K562 (cell line): ENCODE measurements around the gene STAB1. TPM values are rescaled to one million over a fixed set of nuclear protein-coding genes. Genes with fewer than 3 reads are reported as not detected.

Experiments
- ADNP ChIP-seq: fragments of 200-800 bp; sonication (Bioruptor generic); IDR thresholded peaks from 2 replicates; pipeline ENCODE4 v1.6.1; 2016; ENCODE audit warnings: missing genetic modification characterization, missing compliant biosample characterization
- CBX8 ChIP-seq: fragments of 200-600 bp; sonication (generic); IDR thresholded peaks from 2 replicates; pipeline ENCODE4 v1.6.1; 2012; ENCODE audit warnings: borderline replicate concordance, mixed run types, low read depth, mild to moderate bottlenecking, moderate library complexity, mixed read lengths, low read length, control low read depth, inconsistent platforms; ENCODE audit not compliant: poor library complexity, severe bottlenecking; ENCODE audit errors: extremely low read depth
- CTBP1 ChIP-seq: fragments of 450-650 bp; IDR thresholded peaks from 2 replicates; pipeline ENCODE4 v1.6.1; 2016; ENCODE audit warnings: borderline replicate concordance
- DNMT1 ChIP-seq: fragments of 450-650 bp; IDR thresholded peaks from 2 replicates; pipeline ENCODE4 v1.6.1; 2016; ENCODE audit warnings: antibody characterized with exemption, mild to moderate bottlenecking
- E2F6 ChIP-seq, 2 experiments: IDR thresholded peaks; 2 replicates each; pipeline ENCODE4 v1.6.1; 2011; ENCODE audit warnings: borderline replicate concordance in 1 of 2, control low read depth in 1 of 2, low read depth in 1 of 2, low read length in 1 of 2, mild to moderate bottlenecking in 1 of 2, mixed read lengths in 1 of 2, moderate library complexity in 1 of 2; ENCODE audit not compliant: insufficient read depth in 1 of 2, insufficient read length in 1 of 2, poor library complexity in 1 of 2, severe bottlenecking in 1 of 2; ENCODE audit errors: extremely low read depth in 1 of 2
- EHMT2 ChIP-seq: fragments of 450-650 bp; IDR thresholded peaks from 2 replicates; pipeline ENCODE4 v1.6.1; 2018; ENCODE audit warnings: antibody characterized with exemption
- ESRRB ChIP-seq: fragments of 250-450 bp; sonication (Bioruptor Pico); IDR thresholded peaks from 2 replicates; pipeline ENCODE4 v1.5.0; 2020; ENCODE audit warnings: mild to moderate bottlenecking, moderate library complexity, borderline replicate concordance
- GABPB2 ChIP-seq: fragments of 250-450 bp; sonication (Bioruptor Pico); conservative IDR thresholded peaks from 2 replicates; pipeline ENCODE4 v1.5.1; 2021; ENCODE audit warnings: mild to moderate bottlenecking
- HDAC1 ChIP-seq, 2 experiments: fragments of 450-650 bp; IDR thresholded peaks; 2 replicates each; pipeline ENCODE4 v1.6.1; 2016 to 2017; ENCODE audit warnings: inconsistent platforms in 1 of 2, mild to moderate bottlenecking in 1 of 2, moderate library complexity in 1 of 2
- L3MBTL2 ChIP-seq: fragments of 450-650 bp; IDR thresholded peaks from 2 replicates; pipeline ENCODE4 v1.6.1; 2016; ENCODE audit warnings: mild to moderate bottlenecking, moderate library complexity
- NFATC3 ChIP-seq: fragments of 450-650 bp; IDR thresholded peaks from 2 replicates; pipeline ENCODE4 v1.6.1; 2017; ENCODE audit warnings: mild to moderate bottlenecking
- NFE2L1 ChIP-seq: fragments of 450-650 bp; IDR thresholded peaks from 2 replicates; pipeline ENCODE4 v1.6.1; 2016; ENCODE audit warnings: missing genetic modification characterization, low read depth, mild to moderate bottlenecking, missing compliant biosample characterization, moderate library complexity, borderline replicate concordance
- NR2C2 ChIP-seq, 2 experiments: fragments of 200-800 bp in 1 of 2; sonication (Bioruptor generic) in 1 of 2; sonication (generic) in 1 of 2; formaldehyde crosslinking in 1 of 2; IDR thresholded peaks; 2 replicates each; pipeline versions ENCODE4 v1.6.1 to v1.8.0; 2016 to 2022; ENCODE audit warnings: mild to moderate bottlenecking in 1 of 2, missing compliant biosample characterization in 1 of 2, missing genetic modification characterization in 1 of 2, missing genetic modification reagents in 1 of 2
- PATZ1 ChIP-seq: fragments of 250-450 bp; sonication (Bioruptor Pico); IDR thresholded peaks from 2 replicates; pipeline ENCODE4 v1.5.0; 2020; ENCODE audit warnings: mild to moderate bottlenecking, borderline replicate concordance
- PHF20 ChIP-seq: fragments of 450-650 bp; IDR thresholded peaks from 2 replicates; pipeline ENCODE4 v1.6.1; 2018; ENCODE audit not compliant: partially characterized antibody
- PML ChIP-seq: IDR thresholded peaks from 2 replicates; pipeline ENCODE4 v1.6.1; 2012; ENCODE audit warnings: low read length, inconsistent platforms
- POLR2B ChIP-seq: fragments of 450-650 bp; IDR thresholded peaks from 2 replicates; pipeline ENCODE4 v1.6.1; 2018; ENCODE audit warnings: low read depth; ENCODE audit not compliant: partially characterized antibody
- RFX1 ChIP-seq: fragments of 450-650 bp; IDR thresholded peaks from 2 replicates; pipeline ENCODE4 v1.6.1; 2016; ENCODE audit warnings: mild to moderate bottlenecking, moderate library complexity
- SIN3A ChIP-seq, 2 experiments: fragments of 150-350 bp in 1 of 2; IDR thresholded peaks; 2 replicates each; pipeline ENCODE4 v1.6.1; 2011 to 2016; ENCODE audit warnings: borderline replicate concordance in 2 of 2, low read depth in 2 of 2, low read length in 2 of 2, mild to moderate bottlenecking in 2 of 2, moderate library complexity in 2 of 2; ENCODE audit not compliant: control insufficient read depth in 1 of 2
- SMAD2 ChIP-seq: fragments of 150-350 bp; IDR thresholded peaks from 2 replicates; pipeline ENCODE4 v1.6.1; 2014; ENCODE audit warnings: low read depth, mild to moderate bottlenecking, low read length
- SREBF1 ChIP-seq: fragments of 150-350 bp; IDR thresholded peaks from 2 replicates; pipeline ENCODE4 v1.6.1; 2014; ENCODE audit warnings: antibody characterized with exemption, low read depth, low read length, borderline replicate concordance
- STAG1 ChIP-seq: sonication (generic); formaldehyde crosslinking; IDR thresholded peaks from 2 replicates; pipeline ENCODE4 v1.5.0; 2020; ENCODE audit warnings: missing genetic modification reagents, borderline replicate concordance
- SUPT5H ChIP-seq: fragments of 450-650 bp; IDR thresholded peaks from 2 replicates; pipeline ENCODE4 v1.6.1; 2016
- ZFPM2 ChIP-seq: fragments of 250-450 bp; sonication (Bioruptor Pico); IDR thresholded peaks from 2 replicates; pipeline ENCODE4 v1.5.1; 2022; ENCODE audit warnings: mild to moderate bottlenecking
- ZKSCAN3 ChIP-seq: fragments of 250-450 bp; sonication (Bioruptor Pico); IDR thresholded peaks from 2 replicates; pipeline ENCODE4 v1.4.0; 2020
- ZNF347 ChIP-seq: fragments of 450-650 bp; formaldehyde crosslinking; IDR thresholded peaks from 2 replicates; pipeline ENCODE4 v1.4.0; 2020; ENCODE audit warnings: low read depth, mild to moderate bottlenecking, moderate library complexity
- ZNF717 ChIP-seq: fragments of 250-450 bp; sonication (Bioruptor Pico); IDR thresholded peaks from 2 replicates; pipeline ENCODE4 v1.5.0; 2021
- polyA plus RNA-seq, 8 experiments: library from polyadenylated mRNA; depleted of rRNA in 4 of 8; stranded (reverse) in 5 of 8; unstranded in 3 of 8; fragments of >200 nt; fragmentation: Nextera tagmentation in 2 of 8; fragmentation: Illumina TruSeq in 1 of 8; extraction: Ambion mirVana in 2 of 8; extraction: Trizol in 1 of 8; gene quantifications; 2 replicates each; pipeline versions ENCODE4 v1.2.1 to v1.2.3, GENCODE V29; 2011 to 2014; ENCODE audit warnings: inconsistent platforms in 1 of 8, missing spikeins in 1 of 8
- total RNA-seq, 7 experiments: library from RNA; depleted of rRNA in 6 of 7; stranded (reverse); fragments of >200 nt in 6 of 7; fragmentation: Illumina TruSeq in 2 of 7; extraction: Trizol in 2 of 7; gene quantifications; 2 replicates each; pipeline versions ENCODE4 v1.2.1 to v1.2.3, GENCODE V29; 2011 to 2021; ENCODE audit warnings: low replicate concordance in 1 of 7

Gene STAB1
- total and polyA plus RNA-seq, 9 of the 15 experiments (the other 6 are each of a cell fraction or from before 2014, with no cell fraction given) = 0.20 to 3.9 (median 1.2) TPM

- no peak; the same call in 1 of the 2 replicates for TF ChIP-seq NR2C2 (CRISPR knock-in tag; IDR thresholded peaks at IDR 0.05)
- TF ChIP-seq NR2C2 (tag; IDR thresholded peaks at IDR 0.05) = peak; percentile 77
- TF ChIP-seq PHF20 = no peak
- no peak for TF ChIP-seq DNMT1
- TF ChIP-seq EHMT2 = no peak
- no peak for TF ChIP-seq NFATC3
- TF ChIP-seq CBX8 = no peak
- TF ChIP-seq RFX1 = no peak
- no peak for TF ChIP-seq ADNP
- TF ChIP-seq E2F6 (IDR thresholded peaks at IDR 0.05; ENCODE audit: borderline replicate concordance in 1 of 2, extremely low read depth in 1 of 2, insufficient read depth in 1 of 2, insufficient read length in 1 of 2, low read depth in 1 of 2, low read length in 1 of 2, poor library complexity in 1 of 2, severe bottlenecking in 1 of 2) = peak; percentile 74 to 83
- peak; percentile 29 to 74; a peak in 3 of 4 replicates for TF ChIP-seq SIN3A (IDR thresholded peaks at IDR 0.05; ENCODE audit: borderline replicate concordance in 2 of 2, control insufficient read depth in 1 of 2, low read depth in 2 of 2, low read length in 2 of 2)
- no peak for TF ChIP-seq PATZ1 (CRISPR knock-in tag)
- TF ChIP-seq NFE2L1 (tag) = no peak
- peak; percentile 73; the same call in 1 of the 2 replicates for TF ChIP-seq CTBP1
- no peak for TF ChIP-seq ZKSCAN3 (CRISPR knock-in tag)
- no peak for TF ChIP-seq STAG1 (CRISPR knock-in tag)
- peak; percentile 95 for TF ChIP-seq L3MBTL2
- no peak for TF ChIP-seq ESRRB (CRISPR knock-in tag)
- no peak for TF ChIP-seq GABPB2 (CRISPR knock-in tag)
- peak; percentile 89 for TF ChIP-seq SUPT5H
- no peak for TF ChIP-seq ZFPM2
- no peak for TF ChIP-seq ZNF717
- no peak for TF ChIP-seq ZNF347
- no peak for TF ChIP-seq SREBF1
- TF ChIP-seq POLR2B = peak; percentile 84
- TF ChIP-seq PML = no peak
- peak in 1 of 2 experiments; percentile 10; a peak in 1 of 4 replicates for TF ChIP-seq HDAC1 (IDR thresholded peaks at IDR 0.05)
- no peak for TF ChIP-seq SMAD2
Observed at GRCh38 chr3:52536369-52537164, 41.4 kb downstream of the STAB1 start, which contains the start of gene UQCC5 (continued).
